Cardiac muscle cell (in vitro differentiated cells and primary cell): ENCODE data around the gene RRAS. TPM values are rescaled to one million over a fixed set of nuclear protein-coding genes. Genes with fewer than 3 reads are reported as not detected.
"Not testable (repeated sequence)": the region's sequence is repeated elsewhere in the genome, so short reads cannot be mapped to it uniquely, and the experiment has no call there.

ENCODE experiments used
- DNase-seq, 2 donors: peaks; one replicate each; pipeline versions ENCODE4 v3.0.0 to v3.0.0-alpha.2; 2010 to 2017; ENCODE audit warnings: low read depth in 1 of 2, low spot score in 1 of 2
- H3K27ac ChIP-seq: fragments of 200-600 bp; sonication (generic); 2 replicates; pipeline ENCODE4 v1.5.1; 2016
- H3K27me3 ChIP-seq: fragments of 200-600 bp; sonication (generic); 2 replicates; pipeline ENCODE4 v1.6.0; 2016; ENCODE audit warnings: control low read depth
- H3K36me3 ChIP-seq: fragments of 200-600 bp; sonication (generic); 2 replicates; pipeline ENCODE4 v1.5.1; 2016; ENCODE audit warnings: control low read depth
- H3K4me1 ChIP-seq: fragments of 200-600 bp; sonication (generic); 2 replicates; pipeline ENCODE4 v1.8.1; 2017; ENCODE audit warnings: low read depth, mild to moderate bottlenecking, mixed run types
- H3K4me3 ChIP-seq: fragments of 200-600 bp; sonication (generic); 2 replicates; pipeline ENCODE4 v1.5.1; 2016; ENCODE audit warnings: mild to moderate bottlenecking
- H3K9me3 ChIP-seq: fragments of 200-600 bp; sonication (generic); 2 replicates; pipeline ENCODE4 v1.5.1; 2017; ENCODE audit warnings: low read depth, mild to moderate bottlenecking, control low read depth
- polyA plus RNA-seq: library from polyadenylated mRNA; unstranded; fragments of >200 nt; fragmentation: Nextera tagmentation; extraction: Ambion mirVana; gene quantifications from 2 replicates; pipeline ENCODE4 v1.2.1, GENCODE V29; 2016
- total RNA-seq: library from RNA; depleted of rRNA; stranded (reverse); fragments of >200 nt; gene quantifications from 2 replicates; pipeline ENCODE4 v1.2.3, GENCODE V29; 2016
- TF ChIP-seq, protein P1 (sequence below): IDR thresholded peaks from 2 replicates; pipeline ENCODE4 v1.5.1; 2012; ENCODE audit warnings: low read depth, mild to moderate bottlenecking, low read length

The RRAS gene
- total and polyA plus RNA-seq, 2 experiments from 2014 or later, result 41.3 to 80.1 TPM

DNA sequence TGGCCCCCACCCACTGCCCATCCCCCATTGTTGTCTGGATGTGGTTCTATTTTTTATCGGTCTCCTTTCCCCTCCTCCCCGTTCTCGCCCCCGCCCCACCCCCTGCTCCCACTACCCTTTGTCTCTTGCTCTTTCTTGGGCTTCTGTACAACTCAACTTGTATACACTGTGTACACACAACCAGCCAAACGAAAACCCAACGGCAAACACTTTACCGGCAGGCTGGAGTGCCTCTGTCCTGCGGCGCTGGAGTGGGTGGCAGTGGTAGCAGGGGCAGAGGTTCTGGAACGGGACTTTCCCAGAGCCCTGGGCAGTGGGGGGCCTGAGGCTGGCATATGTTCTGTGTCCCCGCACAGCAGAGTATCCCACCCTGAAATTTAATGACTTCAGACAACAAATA lies 13.7 kb downstream of the RRAS start:
- H3K4me3 ChIP-seq, result no peak overlapping the region
- TF ChIP-seq, protein P1, sequence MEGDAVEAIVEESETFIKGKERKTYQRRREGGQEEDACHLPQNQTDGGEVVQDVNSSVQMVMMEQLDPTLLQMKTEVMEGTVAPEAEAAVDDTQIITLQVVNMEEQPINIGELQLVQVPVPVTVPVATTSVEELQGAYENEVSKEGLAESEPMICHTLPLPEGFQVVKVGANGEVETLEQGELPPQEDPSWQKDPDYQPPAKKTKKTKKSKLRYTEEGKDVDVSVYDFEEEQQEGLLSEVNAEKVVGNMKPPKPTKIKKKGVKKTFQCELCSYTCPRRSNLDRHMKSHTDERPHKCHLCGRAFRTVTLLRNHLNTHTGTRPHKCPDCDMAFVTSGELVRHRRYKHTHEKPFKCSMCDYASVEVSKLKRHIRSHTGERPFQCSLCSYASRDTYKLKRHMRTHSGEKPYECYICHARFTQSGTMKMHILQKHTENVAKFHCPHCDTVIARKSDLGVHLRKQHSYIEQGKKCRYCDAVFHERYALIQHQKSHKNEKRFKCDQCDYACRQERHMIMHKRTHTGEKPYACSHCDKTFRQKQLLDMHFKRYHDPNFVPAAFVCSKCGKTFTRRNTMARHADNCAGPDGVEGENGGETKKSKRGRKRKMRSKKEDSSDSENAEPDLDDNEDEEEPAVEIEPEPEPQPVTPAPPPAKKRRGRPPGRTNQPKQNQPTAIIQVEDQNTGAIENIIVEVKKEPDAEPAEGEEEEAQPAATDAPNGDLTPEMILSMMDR, result no peak
- no peaks in the 10 kb centered on the region for H3K4me1 ChIP-seq
- no peak for DNase-seq
- H3K27ac ChIP-seq, result no peak overlapping the region
- no peaks in the 10 kb centered on the region for H3K9me3 ChIP-seq
- no peaks in the 10 kb centered on the region for H3K27me3 ChIP-seq
- peaks cover 15% of the 10 kb centered on the region for H3K36me3 ChIP-seq

DNA sequence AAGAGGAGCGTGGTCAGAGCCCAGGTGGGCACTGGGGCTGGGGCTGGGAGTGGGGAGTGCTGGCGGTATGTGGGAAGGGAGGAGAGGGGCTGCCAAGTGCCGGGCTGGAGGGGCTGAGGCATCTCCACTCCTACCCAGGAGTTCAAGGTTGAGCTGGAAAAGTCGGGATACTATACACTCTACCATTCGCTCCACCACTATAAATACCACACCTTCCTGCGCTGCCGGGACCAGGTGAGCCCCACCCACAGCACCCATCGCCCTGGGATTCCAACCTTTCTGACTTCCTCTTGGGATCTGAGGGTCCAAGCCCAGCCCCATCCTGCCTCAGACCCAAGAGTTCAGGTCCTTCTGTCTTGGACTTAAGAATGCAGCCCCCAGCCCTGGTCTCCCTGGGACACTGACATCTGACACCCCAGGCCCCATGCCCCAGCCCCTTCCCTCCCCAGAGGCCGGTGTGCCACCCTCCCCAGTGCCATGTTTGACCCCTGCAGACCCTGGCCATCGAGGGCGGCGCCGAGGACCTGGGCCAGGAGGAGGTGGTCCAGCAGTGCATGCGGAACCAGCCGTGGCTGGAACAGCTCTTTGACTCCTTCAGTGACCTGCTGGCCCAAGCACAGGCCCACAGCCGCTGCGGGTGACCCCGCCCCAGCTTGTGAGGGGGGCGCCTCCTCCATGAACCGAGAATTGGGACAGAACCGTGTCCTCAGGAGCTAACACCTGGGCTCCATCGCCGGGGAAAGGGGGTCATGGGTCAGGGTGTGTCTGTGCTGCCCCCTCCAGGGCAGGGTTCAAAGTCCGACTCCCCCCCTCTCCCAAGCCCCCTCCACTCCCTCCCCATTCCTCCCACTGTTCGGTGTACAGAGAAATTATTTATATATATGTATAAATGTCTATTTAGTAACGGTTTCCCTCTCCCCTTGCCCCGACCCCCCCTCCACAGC lies 14.7 kb downstream of the RRAS start:
- Histone ChIP-seq H3K36me3 (peaks cover 17% of the 10 kb centered on the region), H3K27ac (no peak overlapping the region), H3K9me3 (no peaks in the 10 kb centered on the region), H3K4me1 (no peaks in the 10 kb centered on the region), H3K4me3 (no peak overlapping the region), H3K27me3 (no peaks in the 10 kb centered on the region)
- DNase-seq, result no peak
- TF ChIP-seq, protein P1, result no peak

DNA sequence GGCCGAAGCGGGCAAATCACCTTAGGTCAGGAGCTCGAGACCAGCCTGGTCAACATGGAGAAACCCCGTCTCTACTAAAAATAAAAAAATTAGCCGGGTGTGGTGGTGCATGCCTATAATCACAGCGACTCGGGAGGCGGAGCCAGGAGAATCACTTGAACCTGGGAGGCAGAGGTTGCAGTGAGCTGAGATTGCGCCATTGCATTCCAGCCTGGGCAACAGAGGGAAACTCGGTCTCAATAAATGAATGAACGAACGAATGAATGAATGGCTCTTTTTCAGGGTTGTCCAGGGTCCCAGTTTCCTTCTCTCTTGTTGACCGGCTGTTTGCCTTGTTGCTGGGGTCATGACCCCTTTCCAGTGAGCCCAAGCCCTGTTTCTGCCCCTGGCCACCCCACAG lies 22.1 kb downstream of the RRAS start:
- DNase-seq, H3K4me1 ChIP-seq: not testable (repeated sequence)
- peaks cover 30% of the 10 kb centered on the region for H3K36me3 ChIP-seq

GRCh38 chr19:49616945-49617344 lies 23.0 kb downstream of the RRAS start:
- Histone ChIP-seq H3K4me3 (no peak overlapping the region), H3K9me3 (no peaks in the 10 kb centered on the region), H3K27ac (no peak overlapping the region), H3K4me1 (no peaks in the 10 kb centered on the region), H3K36me3 (peaks cover 30% of the 10 kb centered on the region), H3K27me3 (no peaks in the 10 kb centered on the region)
- TF ChIP-seq, protein P1, result no peak
- no peak for DNase-seq

More for the DNA sequence above, 22.1 kb downstream of the RRAS start:
- not testable (repeated sequence) for H3K9me3 ChIP-seq, H3K4me3 ChIP-seq, H3K27me3 ChIP-seq, H3K27ac ChIP-seq

DNA sequence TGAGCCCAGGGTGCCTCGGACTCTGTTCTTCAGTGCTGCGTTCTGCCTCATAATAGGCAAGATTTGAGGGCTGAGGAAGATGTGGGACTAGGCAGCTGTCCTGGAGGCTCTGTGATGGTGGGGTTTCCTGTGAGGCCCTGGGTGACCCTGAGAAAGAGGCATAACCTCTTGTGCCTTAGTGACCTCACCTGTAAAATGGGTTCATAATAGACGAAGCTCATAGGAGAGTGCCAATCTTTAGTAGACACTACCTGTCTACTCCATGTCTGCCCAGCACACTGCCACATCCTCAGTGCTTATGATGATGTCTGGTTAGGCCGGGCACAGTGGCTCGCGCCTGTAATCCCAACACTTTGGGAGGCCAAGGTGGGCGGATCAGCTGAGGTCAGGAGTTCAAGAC lies 23.4 kb downstream of the RRAS start:
- TF ChIP-seq, protein P1, result no peak
- no peaks in the 10 kb centered on the region for H3K27me3 ChIP-seq
- H3K36me3 ChIP-seq, result peaks cover 30% of the 10 kb centered on the region
- H3K4me1 ChIP-seq, result no peaks in the 10 kb centered on the region
- H3K9me3 ChIP-seq, result no peaks in the 10 kb centered on the region
- no peak for DNase-seq
- no peak overlapping the region for H3K4me3 ChIP-seq
- H3K27ac ChIP-seq, result no peak overlapping the region

DNA sequence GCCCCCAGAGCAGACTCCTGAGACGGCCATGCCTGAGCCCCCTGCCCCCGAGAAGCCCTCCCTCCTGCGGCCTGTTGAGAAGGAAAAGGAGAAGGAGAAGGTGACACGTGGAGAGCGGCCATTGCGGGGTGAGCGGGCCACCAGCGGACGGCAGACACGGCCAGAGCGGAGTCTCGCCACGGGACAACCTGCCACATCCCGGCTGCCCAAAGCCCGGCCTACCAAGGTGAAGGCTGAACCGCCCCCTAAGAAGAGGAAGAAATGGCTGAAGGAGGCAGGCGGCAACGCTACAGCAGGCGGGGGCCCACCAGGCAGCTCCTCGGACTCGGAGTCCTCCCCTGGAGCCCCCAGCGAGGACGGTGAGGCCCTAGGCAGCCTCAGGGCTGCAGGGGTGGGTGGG lies 24.1 kb downstream of the RRAS start:
- Histone ChIP-seq H3K36me3 (peaks cover 27% of the 10 kb centered on the region), H3K27ac (no peak overlapping the region), H3K9me3 (no peaks in the 10 kb centered on the region), H3K27me3 (no peaks in the 10 kb centered on the region), H3K4me3 (no peak overlapping the region), H3K4me1 (no peaks in the 10 kb centered on the region)
- TF ChIP-seq, protein P1, result no peak
- no peak for DNase-seq
